Trophoblast cell (in vitro differentiated cells and primary cell): ENCODE results near the gene MICALL2.

ENCODE experiments used
- DNase-seq, 2 donors: peaks; one replicate each; pipeline ENCODE4 v3.0.0-alpha.2; 2016
- H2AFZ ChIP-seq: 2 replicates; pipeline ENCODE4 v1.6.1; 2013; ENCODE audit warnings: low read length, moderate library complexity, mild to moderate bottlenecking; ENCODE audit not compliant: insufficient read depth, poor library complexity
- H2AK5ac ChIP-seq: 2 replicates; pipeline ENCODE4 v1.6.1; 2013; ENCODE audit warnings: mild to moderate bottlenecking, low read length
- H2BK120ac ChIP-seq: 2 replicates; pipeline ENCODE4 v1.6.1; 2013; ENCODE audit warnings: low read length, mild to moderate bottlenecking, moderate library complexity; ENCODE audit not compliant: insufficient read depth, poor library complexity
- H2BK12ac ChIP-seq: 2 replicates; pipeline ENCODE4 v1.6.1; 2013; ENCODE audit warnings: mild to moderate bottlenecking, low read length, moderate library complexity
- H2BK5ac ChIP-seq: 2 replicates; pipeline ENCODE4 v1.6.1; 2013; ENCODE audit warnings: low read length, low read depth, moderate library complexity, mild to moderate bottlenecking; ENCODE audit not compliant: poor library complexity
- H3K14ac ChIP-seq: 2 replicates; pipeline ENCODE4 v1.6.1; 2013; ENCODE audit warnings: mild to moderate bottlenecking, low read length
- H3K18ac ChIP-seq: 2 replicates; pipeline ENCODE4 v1.6.1; 2013; ENCODE audit warnings: mild to moderate bottlenecking, low read length
- H3K23ac ChIP-seq: 2 replicates; pipeline ENCODE4 v1.6.1; 2013; ENCODE audit warnings: low read length
- H3K27ac ChIP-seq: 2 replicates; pipeline ENCODE4 v1.5.1; 2013; ENCODE audit warnings: low read depth, mild to moderate bottlenecking, inconsistent platforms, low read length, moderate library complexity
- H3K27me3 ChIP-seq: 2 replicates; pipeline ENCODE4 v1.6.1; 2013; ENCODE audit warnings: inconsistent platforms, mild to moderate bottlenecking, low read length, moderate library complexity; ENCODE audit not compliant: insufficient read depth
- H3K36me3 ChIP-seq, 2 experiments: 1 replicate in 1 of 2; 2 replicates in 1 of 2; pipeline ENCODE4 v1.6.1; 2013; ENCODE audit warnings: low read length in 2 of 2, mild to moderate bottlenecking in 2 of 2, moderate library complexity in 1 of 2; ENCODE audit not compliant: insufficient read depth in 2 of 2, control insufficient read depth in 1 of 2
- H3K4ac ChIP-seq: 2 replicates; pipeline ENCODE4 v1.6.1; 2013; ENCODE audit warnings: low read depth, mild to moderate bottlenecking, low read length, moderate library complexity
- H3K4me1 ChIP-seq, 2 experiments: 1 replicate in 1 of 2; 2 replicates in 1 of 2; pipeline ENCODE4 v1.6.1; 2013; ENCODE audit warnings: low read length in 2 of 2, mild to moderate bottlenecking in 2 of 2, moderate library complexity in 1 of 2; ENCODE audit not compliant: insufficient read depth in 2 of 2, control insufficient read depth in 1 of 2
- H3K4me2 ChIP-seq: 2 replicates; pipeline ENCODE4 v1.6.1; 2013; ENCODE audit warnings: inconsistent platforms, mild to moderate bottlenecking, low read length, moderate library complexity
- H3K4me3 ChIP-seq: 2 replicates; pipeline ENCODE4 v1.5.1; 2013; ENCODE audit warnings: mild to moderate bottlenecking, low read depth, low read length, inconsistent platforms
- H3K79me1 ChIP-seq: one replicate; pipeline ENCODE4 v1.6.1; 2013; ENCODE audit warnings: low read length
- H3K79me2 ChIP-seq: 2 replicates; pipeline ENCODE4 v1.6.1; 2013; ENCODE audit warnings: low read length, mild to moderate bottlenecking; ENCODE audit not compliant: control insufficient read depth, insufficient read depth, poor library complexity
- H3K9ac ChIP-seq: 2 replicates; pipeline ENCODE4 v1.6.1; 2013; ENCODE audit warnings: mild to moderate bottlenecking, low read length
- H3K9me3 ChIP-seq: 2 replicates; pipeline ENCODE4 v1.6.1; 2013; ENCODE audit warnings: low read depth, mild to moderate bottlenecking, control low read depth, inconsistent platforms, low read length; ENCODE audit not compliant: insufficient read depth
- H4K12ac ChIP-seq: 2 replicates; pipeline ENCODE4 v1.6.1; 2013; ENCODE audit warnings: low read depth, mild to moderate bottlenecking, low read length, moderate library complexity
- H4K8ac ChIP-seq: 2 replicates; pipeline ENCODE4 v1.6.1; 2013; ENCODE audit warnings: low read depth, mild to moderate bottlenecking, low read length, moderate library complexity
- H4K91ac ChIP-seq: one replicate; pipeline ENCODE4 v1.6.1; 2013; ENCODE audit warnings: low read depth, mild to moderate bottlenecking, low read length, moderate library complexity
- WGBS: extraction: QIAGEN DNeasy Blood & Tissue Kit; methylation state at CpG from one replicate; pipeline ENCODE4 v1.1.7; 2013; ENCODE audit warnings: missing lambda C conversion rate; ENCODE audit not compliant: insufficient read length, insufficient coverage; ENCODE audit errors: extremely low coverage; 5-methylcytosine and 5-hydroxymethylcytosine counted together

The MICALL2 gene

DNA sequence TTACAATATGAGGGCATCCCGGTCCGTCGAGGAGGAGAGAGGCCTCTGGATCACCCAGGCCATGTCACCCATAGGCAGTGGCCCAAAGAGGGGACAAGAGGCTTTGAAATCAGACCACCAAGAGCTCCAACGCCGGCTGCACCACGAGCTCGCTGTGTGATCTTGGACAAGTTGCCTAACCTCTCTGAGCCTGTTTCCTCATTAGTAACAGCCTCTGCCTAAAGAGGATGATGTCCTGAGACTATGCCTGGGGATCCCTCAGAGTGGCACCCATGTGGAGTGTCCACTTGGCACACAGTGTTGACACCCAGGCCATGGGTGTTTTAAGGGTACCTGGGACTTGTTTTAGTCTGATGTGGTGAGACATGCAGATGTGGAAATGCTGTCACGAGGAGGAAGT, 50.8 kb downstream of the MICALL2 start:
- Histone ChIP-seq H3K14ac (no peak overlapping the region), H2BK12ac (no peak overlapping the region), H3K27me3 (peaks cover 10% of the 10 kb centered on the region), H3K4ac (no peak overlapping the region), H2AFZ (no peak overlapping the region), H3K4me3 (no peak overlapping the region), H3K4me2 (no peak overlapping the region), H4K8ac (no peak overlapping the region), H3K79me2 (no peaks in the 10 kb centered on the region), H4K91ac (no peak overlapping the region), H3K4me1 (peaks cover 0 to 4% of the 10 kb centered on the region in 2 experiments), H2BK120ac (no peak overlapping the region), H3K9ac (no peak overlapping the region), H2BK5ac (no peak overlapping the region), H4K12ac (no peak overlapping the region), H3K36me3 (no peaks in the 10 kb centered on the region), H3K79me1 (no peaks in the 10 kb centered on the region), H3K9me3 (peaks cover 8% of the 10 kb centered on the region), H3K18ac (no peak overlapping the region), H2AK5ac (no peak overlapping the region), H3K27ac (no peak overlapping the region), H3K23ac (no peak overlapping the region)
- no CpG with 5 or more reads among the region's 8 CpGs for WGBS
- no peak for DNase-seq

- WGBS: no CpG with 5 or more reads among the region's 24 CpGs
- no peak overlapping the region for H3K18ac ChIP-seq
These were observed 51.4 kb downstream of the MICALL2 start for GRCh38 chr7:1407892-1408291.

GRCh38 chr7:1404898-1405548, 54.2 kb downstream of the MICALL2 start:
- no peak overlapping the region for H4K12ac ChIP-seq
- no peak overlapping the region for H4K91ac ChIP-seq
- H3K27ac ChIP-seq: no peak overlapping the region
- H3K23ac ChIP-seq: no peak overlapping the region
- no peak overlapping the region for H3K14ac ChIP-seq
- H2AK5ac ChIP-seq: no peak overlapping the region
- H3K9me3 ChIP-seq: peaks cover 14% of the 10 kb centered on the region
- H3K9ac ChIP-seq: no peak overlapping the region
- H3K36me3 ChIP-seq: no peaks in the 10 kb centered on the region
- H3K27me3 ChIP-seq: peaks cover 20% of the 10 kb centered on the region
- no peak overlapping the region for H2AFZ ChIP-seq
- H3K4ac ChIP-seq: no peak overlapping the region
- no peak for DNase-seq
- H3K18ac ChIP-seq: no peak overlapping the region
- H3K79me2 ChIP-seq: no peaks in the 10 kb centered on the region
- WGBS: no CpG with 5 or more reads among the region's 21 CpGs
- H2BK5ac ChIP-seq: no peak overlapping the region
- H4K8ac ChIP-seq: no peak overlapping the region
- H3K4me2 ChIP-seq: no peak overlapping the region
- no peak overlapping the region for H3K4me3 ChIP-seq
- H3K4me1 ChIP-seq: no peaks in the 10 kb centered on the region
- no peak overlapping the region for H2BK120ac ChIP-seq
- H2BK12ac ChIP-seq: no peak overlapping the region
- H3K79me1 ChIP-seq: no peaks in the 10 kb centered on the region

More at GRCh38 chr7:1407892-1408291, 51.4 kb downstream of the MICALL2 start:
- Histone ChIP-seq H3K27me3 (peaks cover 15% of the 10 kb centered on the region), H2BK120ac (no peak overlapping the region), H2BK12ac (no peak overlapping the region), H3K23ac (no peak overlapping the region), H3K27ac (no peak overlapping the region), H3K9ac (no peak overlapping the region), H3K4me3 (no peak overlapping the region), H3K4me2 (no peak overlapping the region), H2BK5ac (no peak overlapping the region), H3K36me3 (no peaks in the 10 kb centered on the region), H4K91ac (no peak overlapping the region), H4K12ac (no peak overlapping the region), H3K4me1 (peaks cover 0 to 2% of the 10 kb centered on the region in 2 experiments), H2AFZ (no peak overlapping the region), H3K79me1 (no peaks in the 10 kb centered on the region), H3K14ac (no peak overlapping the region), H3K79me2 (no peaks in the 10 kb centered on the region), H3K4ac (no peak overlapping the region), H3K9me3 (peaks cover 8% of the 10 kb centered on the region), H4K8ac (no peak overlapping the region), H2AK5ac (no peak overlapping the region)
- peak; percentile 28 to 66 for DNase-seq

DNA sequence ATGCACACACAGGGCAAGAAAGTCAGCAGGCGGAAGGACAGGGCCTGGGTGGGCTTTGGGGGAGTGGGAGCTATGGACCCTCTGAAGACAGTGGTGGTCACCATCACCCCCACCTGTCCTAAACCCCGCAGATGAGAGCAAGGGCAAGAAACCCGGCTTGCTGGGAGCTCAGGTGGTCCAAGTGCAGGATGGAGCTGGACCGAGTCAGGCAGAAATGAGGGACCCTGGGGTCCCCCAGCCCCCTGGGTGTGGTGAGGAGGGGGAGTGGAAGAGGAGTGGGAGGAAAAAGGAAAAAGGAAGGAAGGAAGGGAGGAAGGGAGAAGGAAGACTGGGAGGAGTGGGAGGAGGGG, 54.8 kb downstream of the MICALL2 start:
- H2AFZ ChIP-seq: no peak overlapping the region

More for the DNA sequence above, 54.8 kb downstream of the MICALL2 start:
- H3K27ac ChIP-seq: no peak overlapping the region
- no peaks in the 10 kb centered on the region for H3K79me2 ChIP-seq
- H4K8ac ChIP-seq: no peak overlapping the region
- no CpG with 5 or more reads among the region's 4 CpGs for WGBS
- no peak overlapping the region for H3K14ac ChIP-seq
- H4K91ac ChIP-seq: no peak overlapping the region
- no peak overlapping the region for H2AK5ac ChIP-seq
- DNase-seq: no peak
- H3K4me1 ChIP-seq: no peaks in the 10 kb centered on the region
- H3K9me3 ChIP-seq: peaks cover 14% of the 10 kb centered on the region
- H2BK12ac ChIP-seq: no peak overlapping the region
- no peak overlapping the region for H3K4ac ChIP-seq
- H3K23ac ChIP-seq: no peak overlapping the region
- no peak overlapping the region for H2BK120ac ChIP-seq
- H4K12ac ChIP-seq: no peak overlapping the region
- peaks cover 20% of the 10 kb centered on the region for H3K27me3 ChIP-seq
- no peak overlapping the region for H3K4me3 ChIP-seq
- H3K4me2 ChIP-seq: no peak overlapping the region
- H3K79me1 ChIP-seq: no peaks in the 10 kb centered on the region
- no peak overlapping the region for H2BK5ac ChIP-seq
- H3K18ac ChIP-seq: no peak overlapping the region
- no peaks in the 10 kb centered on the region for H3K36me3 ChIP-seq
- no peak overlapping the region for H3K9ac ChIP-seq
